Endothelial cell of umbilical vein (primary cell): Measurements from ENCODE around the gene POLA1. TPM values are rescaled to one million over a fixed set of nuclear protein-coding genes. Genes with fewer than 3 reads are reported as not detected.

ENCODE experiments used
- BruUV-seq: library from RNA; stranded (reverse); fragments of 400-500 nt; replicated peaks from 2 replicates; lab custom pipeline; 2021; lab: Mats Ljungman, UMichigan
- CTCF ChIA-PET: fragments of 300-600, 350-600 bp; sonication (Branson Sonifier 250); formaldehyde crosslinking; loops from one replicate; lab custom pipeline; 2021; ENCODE audit warnings: antibody characterized with exemption, inconsistent platforms; lab: Charles Lee
- POLR2A ChIA-PET: fragments of 300-600, 350-600 bp; sonication (Branson Sonifier 250); formaldehyde crosslinking; loops from one replicate; lab custom pipeline; 2021; ENCODE audit warnings: antibody characterized with exemption, inconsistent platforms; lab: Charles Lee
- DNase-seq: peaks from one replicate; pipeline ENCODE4 v3.0.0-alpha.2; 2011; ENCODE audit warnings: low read depth, low spot score
- FAIRE-seq: peaks from 2 replicates; lab custom pipeline; 2011; peaks lifted over from hg19 to GRCh38; lab: Jason Lieb, UNC
- H2AFZ ChIP-seq: 2 replicates; pipeline ENCODE4 v1.6.0; 2012; ENCODE audit warnings: low read depth, low read length, control low read depth, inconsistent platforms
- H3K27ac ChIP-seq: 2 replicates; pipeline ENCODE4 v1.5.1; 2011; ENCODE audit warnings: low read depth, mild to moderate bottlenecking, control low read depth, low read length, moderate library complexity; ENCODE audit not compliant: insufficient read depth
- H3K27me3 ChIP-seq, 2 experiments: 2 replicates each; pipeline versions ENCODE4 v1.6.0 to v1.6.1; 2011; ENCODE audit warnings: low read length in 2 of 2, mixed read lengths in 1 of 2; ENCODE audit not compliant: control insufficient read depth in 2 of 2, insufficient read depth in 2 of 2
- H3K36me3 ChIP-seq, 2 experiments: 2 replicates in 1 of 2; 3 replicates in 1 of 2; pipeline ENCODE4 v1.5.1; 2011; ENCODE audit warnings: low read length in 2 of 2, mild to moderate bottlenecking in 1 of 2, moderate library complexity in 1 of 2; ENCODE audit not compliant: control insufficient read depth in 2 of 2, insufficient read depth in 2 of 2; ENCODE audit errors: extremely low read depth in 1 of 2
- H3K4me1 ChIP-seq: 3 replicates; pipeline ENCODE4 v1.5.1; 2011; ENCODE audit warnings: mild to moderate bottlenecking, low read length; ENCODE audit not compliant: control insufficient read depth, insufficient read depth; ENCODE audit errors: extremely low read depth
- H3K4me2 ChIP-seq: 2 replicates; pipeline ENCODE4 v1.6.1; 2011; ENCODE audit warnings: low read length, control low read depth, mixed read lengths; ENCODE audit not compliant: insufficient read depth
- H3K4me3 ChIP-seq, 3 experiments: fragments of 200-600 bp in 1 of 3; sonication (generic), shearing (Covaris generic) in 1 of 3; replicated peaks in 1 of 3; 2 replicates each; pipeline ENCODE4 v1.5.1; 2011 to 2016; ENCODE audit warnings: control low read depth in 3 of 3, low read length in 3 of 3, mild to moderate bottlenecking in 2 of 3, inconsistent platforms in 1 of 3, low read depth in 1 of 3, moderate library complexity in 1 of 3; ENCODE audit not compliant: insufficient read depth in 1 of 3
- H3K79me2 ChIP-seq: 2 replicates; pipeline ENCODE4 v1.6.0; 2012; ENCODE audit warnings: low read length, inconsistent platforms; ENCODE audit not compliant: control insufficient read depth, insufficient read depth
- H3K9ac ChIP-seq: replicated peaks from 2 replicates; pipeline ENCODE3; 2011; ENCODE audit warnings: low read length, control low read depth; ENCODE audit not compliant: insufficient read depth; ENCODE audit errors: extremely low read depth
- H3K9me1 ChIP-seq: replicated peaks from 3 replicates; pipeline ENCODE4 v1.6.0; 2011; ENCODE audit warnings: mild to moderate bottlenecking, low read length; ENCODE audit not compliant: control insufficient read depth, insufficient read depth; ENCODE audit errors: extremely low read depth
- H3K9me3 ChIP-seq: replicated peaks from 2 replicates; pipeline ENCODE4 v1.5.1; 2012; ENCODE audit warnings: low read length, inconsistent platforms; ENCODE audit not compliant: control insufficient read depth, insufficient read depth
- H4K20me1 ChIP-seq: replicated peaks from 2 replicates; pipeline ENCODE3; 2011; ENCODE audit warnings: mild to moderate bottlenecking, low read length; ENCODE audit not compliant: control insufficient read depth, insufficient read depth; ENCODE audit errors: extremely low read depth
- CTCF ChIP-seq, 2 donors: IDR thresholded peaks; 1 replicate in 1 of 2; 2 replicates in 1 of 2; pipeline ENCODE4 v1.5.1; 2011; ENCODE audit warnings: low read length in 2 of 2, mild to moderate bottlenecking in 2 of 2, moderate library complexity in 2 of 2, control low read depth in 1 of 2, inconsistent platforms in 1 of 2, low read depth in 1 of 2; ENCODE audit not compliant: insufficient read depth in 1 of 2; ENCODE audit errors: extremely low read depth in 1 of 2
- EZH2 ChIP-seq: IDR thresholded peaks from 2 replicates; pipeline ENCODE4 v1.6.1; 2012; ENCODE audit warnings: borderline replicate concordance, low read depth, mild to moderate bottlenecking, moderate library complexity, low read length, inconsistent platforms; ENCODE audit not compliant: severe bottlenecking
- FOS ChIP-seq: IDR thresholded peaks from 2 replicates; pipeline ENCODE4 v1.6.1; 2011; ENCODE audit warnings: mild to moderate bottlenecking, low read length, moderate library complexity, borderline replicate concordance; ENCODE audit not compliant: insufficient read depth
- MYC ChIP-seq: IDR thresholded peaks from one replicate; pipeline ENCODE4 v1.6.1; 2011; ENCODE audit warnings: mild to moderate bottlenecking, low read depth, low read length
- POLR2A ChIP-seq: IDR thresholded peaks from 2 replicates; pipeline ENCODE4 v1.6.1; 2012; ENCODE audit warnings: low read depth, mild to moderate bottlenecking, control low read depth, low read length
- dilution Hi-C: fragments of 300-500 bp; cut with MboI; formaldehyde crosslinking; loops from one replicate; pipeline ENCODE4 v1.15.0; 2019; ENCODE audit warnings: low sequenced_read_pairs; ENCODE audit not compliant: extremely low pct_ligation_motif_present
- intact Hi-C: fragments of 100-400 bp; cut with micrococcal nuclease; formaldehyde crosslinking; loops from one replicate; pipeline ENCODE4 v1.10.0; 2022
- polyA plus RNA-seq, 4 experiments: library from polyadenylated mRNA; depleted of rRNA in 3 of 4; stranded (reverse) in 3 of 4; unstranded in 1 of 4; fragments of >200 nt; gene quantifications; 2 replicates each; pipeline versions ENCODE4 v1.2.1 to v1.2.3, GENCODE V29; 2011 to 2012; ENCODE audit warnings: missing spikeins in 1 of 4
- total RNA-seq: library from RNA; stranded (reverse); gene quantifications from 2 replicates; pipeline ENCODE4 v1.2.3, GENCODE V29; 2021

The POLA1 gene
- total and polyA plus RNA-seq, 2 donors (not counting 3 experiments of a cell fraction or from before 2014, with no cell fraction given), result 1.8 to 18.6 TPM

GRCh38 chrX:24767557-24767956 lies 73.8 kb downstream of the POLA1 start:
- no TSS peak for BruUV-seq
- FAIRE-seq (no peak), DNase-seq (no peak)
- TF ChIP-seq FOS, result no peak
- no peak for TF ChIP-seq EZH2
- no peak for TF ChIP-seq CTCF (IDR thresholded peaks at IDR 0.05; ENCODE audit: extremely low read depth in 1 of 2, insufficient read depth in 1 of 2, low read depth in 1 of 2, low read length in 2 of 2)
- no peak for TF ChIP-seq MYC
- Histone ChIP-seq H3K36me3 (no peaks in the 10 kb centered on the region), H4K20me1 (no peaks in the 10 kb centered on the region), H3K27ac (no peak overlapping the region), H3K4me2 (no peak overlapping the region), H2AFZ (no peak overlapping the region), H3K9me1 (no peaks in the 10 kb centered on the region), H3K27me3 (no peaks in the 10 kb centered on the region), H3K9me3 (no peaks in the 10 kb centered on the region), H3K9ac (no peak overlapping the region), H3K4me3 (no peak overlapping the region), H3K79me2 (no peaks in the 10 kb centered on the region), H3K4me1 (no peaks in the 10 kb centered on the region)
- dilution Hi-C loops, result no loop called here
- CTCF ChIA-PET, result interaction anchor here (1.3 to 1.6 kb wide), 2 partner anchors 12 to 14 kb away, joined by 3 to 4 read pairs; no protein-coding TSS in a partner anchor
- intact Hi-C loops, result no loop called here
- POLR2A ChIA-PET, result no interaction called here

- H3K9ac ChIP-seq, result no peak overlapping the region
- ChIA-PET CTCF (no interaction called here), POLR2A (no interaction called here)
- TF ChIP-seq EZH2, result no peak
- TF ChIP-seq POLR2A, result no peak
- no peak for TF ChIP-seq CTCF (IDR thresholded peaks at IDR 0.05; ENCODE audit: extremely low read depth in 1 of 2, insufficient read depth in 1 of 2, low read depth in 1 of 2, low read length in 2 of 2)
- no peak for TF ChIP-seq FOS
- no peak for TF ChIP-seq MYC
- no peaks in the 10 kb centered on the region for H3K79me2 ChIP-seq
- no peak overlapping the region for H2AFZ ChIP-seq
- DNase-seq (no peak), FAIRE-seq (no peak)
- no TSS peak for BruUV-seq
- H3K36me3 ChIP-seq, result no peaks in the 10 kb centered on the region
- H3K4me2 ChIP-seq, result no peak overlapping the region
- no peaks in the 10 kb centered on the region for H3K9me1 ChIP-seq
- no peaks in the 10 kb centered on the region for H3K4me1 ChIP-seq
- intact Hi-C loops, result no loop called here
- no peak overlapping the region for H3K4me3 ChIP-seq
- H3K27ac ChIP-seq, result no peak overlapping the region
- dilution Hi-C loops, result no loop called here
- no peaks in the 10 kb centered on the region for H3K9me3 ChIP-seq
- H3K27me3 ChIP-seq, result no peaks in the 10 kb centered on the region
- H4K20me1 ChIP-seq, result no peaks in the 10 kb centered on the region
Observed at GRCh38 chrX:24768556-24768955, 74.8 kb downstream of the POLA1 start.
